Ascending aorta (tissue), 2 donors: ENCODE data around the gene SERINC5. TPM values are rescaled to one million over a fixed set of nuclear protein-coding genes. Genes with fewer than 3 reads are reported as not detected.
"Not testable (repeated sequence)": the region's sequence is repeated elsewhere in the genome, so short reads cannot be mapped to it uniquely, and the experiment has no call there.

ENCODE experiments used
- DNase-seq, 2 donors: peaks; one replicate each; pipeline ENCODE4 v3.0.0-alpha.2; 2019; ENCODE audit warnings: low spot score in 2 of 2
- H3K27ac ChIP-seq, 2 donors: fragments of 200-600 bp; sonication (generic); one replicate each; pipeline ENCODE4 v1.5.1; 2016 to 2017; ENCODE audit warnings: mild to moderate bottlenecking in 1 of 2
- H3K27me3 ChIP-seq: fragments of 200-600 bp; sonication (generic); one replicate; pipeline ENCODE4 v1.5.1; 2017
- H3K36me3 ChIP-seq, 2 donors: fragments of 200-600 bp; sonication (generic); one replicate each; pipeline ENCODE4 v1.5.1; 2016
- H3K4me1 ChIP-seq, 2 donors: fragments of 200-600 bp; sonication (generic); one replicate each; pipeline ENCODE4 v1.5.1; 2016 to 2017; ENCODE audit warnings: mild to moderate bottlenecking in 1 of 2
- H3K4me3 ChIP-seq, 2 donors: fragments of 200-600 bp; sonication (generic); one replicate each; pipeline ENCODE4 v1.5.1; 2016 to 2017; ENCODE audit warnings: mild to moderate bottlenecking in 1 of 2
- H3K9me3 ChIP-seq, 2 donors: fragments of 200-600 bp; sonication (generic); one replicate each; pipeline ENCODE4 v1.5.1; 2016
- CTCF ChIP-seq, 3 experiments: fragments of 200-600 bp in 2 of 3; fragments of 450-650 bp in 1 of 3; sonication (generic) in 2 of 3; IDR thresholded peaks; one replicate each; pipeline ENCODE4 v1.5.1; 2016 to 2019; ENCODE audit warnings: antibody characterized with exemption in 3 of 3, mild to moderate bottlenecking in 1 of 3, moderate library complexity in 1 of 3
- intact Hi-C: fragments of 100-400 bp; cut with DNase I; formaldehyde crosslinking; loops from one replicate; pipeline ENCODE4 v1.15.1; 2023
- total RNA-seq: library from RNA; depleted of rRNA; stranded (reverse); fragments of >200 nt; gene quantifications from one replicate; pipeline ENCODE4 v1.1.0, GENCODE V29; 2016

Gene SERINC5
- total RNA-seq, 1 donor from 2014 or later: 3.4 TPM

GRCh38 chr5:80116000-80116399 is 139.8 kb downstream of the SERINC5 start:
- no peak for TF ChIP-seq CTCF (IDR thresholded peaks at IDR 0.05)
- Histone ChIP-seq H3K36me3 (no peaks in the 10 kb centered on the region), H3K4me1 (no peaks in the 10 kb centered on the region), H3K27me3 (no peaks in the 10 kb centered on the region), H3K4me3 (no peak overlapping the region), H3K27ac (no peak overlapping the region), H3K9me3 (no peaks in the 10 kb centered on the region)
- DNase-seq: no peak
- intact Hi-C loops: no loop called here

DNA sequence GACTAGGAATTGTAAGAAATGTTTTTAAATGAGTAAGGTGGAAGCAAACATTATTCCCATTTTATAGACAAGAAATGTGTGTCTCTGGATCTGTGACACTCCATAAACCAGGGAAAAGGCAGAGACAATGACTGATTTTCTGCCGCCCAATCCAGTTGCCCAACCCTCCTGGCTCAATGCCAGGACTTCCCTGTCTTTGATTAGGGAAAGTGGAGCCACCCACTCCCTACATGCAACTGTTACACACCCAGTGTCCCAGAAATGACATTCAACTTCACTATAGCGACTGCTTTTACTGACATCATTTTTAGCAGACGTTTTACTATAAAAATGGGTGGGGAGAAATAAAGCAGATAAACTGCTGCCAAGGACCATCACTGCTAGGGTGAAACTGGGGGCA is 141.0 kb downstream of the SERINC5 start:
- H3K36me3 ChIP-seq: no peaks in the 10 kb centered on the region
- DNase-seq: no peak
- no peaks in the 10 kb centered on the region for H3K9me3 ChIP-seq
- H3K4me1 ChIP-seq: peaks cover 0 to 2% of the 10 kb centered on the region in 2 donors
- H3K27me3 ChIP-seq: no peaks in the 10 kb centered on the region
- intact Hi-C loops: no loop called here
- no peak for TF ChIP-seq CTCF (IDR thresholded peaks at IDR 0.05)
- H3K4me3 ChIP-seq: no peak overlapping the region
- H3K27ac ChIP-seq: no peak overlapping the region

- H3K27ac ChIP-seq, H3K4me3 ChIP-seq, H3K4me1 ChIP-seq, DNase-seq, H3K9me3 ChIP-seq, H3K36me3 ChIP-seq, H3K27me3 ChIP-seq, intact Hi-C loops: not testable (repeated sequence)
These were observed 144.4 kb downstream of the SERINC5 start for GRCh38 chr5:80111376-80111990.

DNA sequence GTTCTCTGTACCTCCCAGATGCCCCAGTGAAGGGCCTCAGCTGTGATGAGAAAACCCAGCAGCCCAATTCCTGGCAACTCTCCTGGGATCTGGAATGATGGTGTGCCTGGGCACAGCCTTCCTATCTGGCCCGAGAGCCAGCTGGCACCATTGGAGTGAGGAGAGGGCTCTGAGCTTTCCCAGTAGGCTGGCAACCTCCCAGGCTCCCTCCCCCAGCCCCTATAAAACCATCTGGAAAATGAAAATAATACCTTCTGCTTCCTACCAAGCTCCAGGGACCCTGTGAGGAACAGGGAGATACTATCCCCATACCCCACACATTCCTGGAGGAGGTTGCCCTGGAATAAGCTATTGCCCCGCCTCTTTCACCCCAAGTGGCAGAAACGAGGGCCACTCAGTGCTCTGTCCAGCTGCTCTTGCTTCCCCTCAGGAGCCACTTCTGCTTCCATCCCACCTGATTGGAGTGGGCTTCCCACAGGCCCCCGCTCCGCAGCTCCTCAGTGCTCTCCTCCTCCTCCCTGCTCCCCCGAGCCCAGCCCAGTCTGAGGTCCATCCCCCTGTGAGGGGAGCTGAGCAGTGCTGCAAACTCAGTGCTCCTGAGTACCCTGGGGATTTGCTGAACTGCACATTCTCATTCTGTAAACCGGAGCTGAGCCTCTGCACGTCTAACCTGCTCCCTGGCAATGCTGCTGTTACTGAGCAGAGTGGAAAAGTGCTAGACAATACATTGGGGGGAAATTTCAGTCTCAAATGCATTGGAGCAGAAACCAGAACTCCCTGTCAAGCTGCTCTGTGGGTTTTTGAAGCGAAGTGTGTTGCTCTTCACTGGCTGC is 146.0 kb downstream of the SERINC5 start:
- Histone ChIP-seq H3K27ac (no peak overlapping the region), H3K36me3 (no peaks in the 10 kb centered on the region), H3K9me3 (no peaks in the 10 kb centered on the region), H3K4me3 (no peak overlapping the region), H3K27me3 (no peaks in the 10 kb centered on the region), H3K4me1 (peaks cover 2 to 3% of the 10 kb centered on the region in 2 donors)
- TF ChIP-seq CTCF (IDR thresholded peaks at IDR 0.05): no peak
- intact Hi-C loops: no loop called here
- DNase-seq: peak in 1 of 2 donors; percentile 37

GRCh38 chr5:80106916-80107315 is 148.9 kb downstream of the SERINC5 start:
- Histone ChIP-seq H3K36me3 (no peaks in the 10 kb centered on the region), H3K4me3 (no peak overlapping the region), H3K4me1 (peaks cover 2 to 3% of the 10 kb centered on the region in 2 donors), H3K27me3 (no peaks in the 10 kb centered on the region), H3K9me3 (no peaks in the 10 kb centered on the region), H3K27ac (no peak overlapping the region)
- intact Hi-C loops: no loop called here
- no peak for TF ChIP-seq CTCF (IDR thresholded peaks at IDR 0.05)
- no peak for DNase-seq

GRCh38 chr5:80105698-80106439 is 150.0 kb downstream of the SERINC5 start:
- Histone ChIP-seq H3K36me3 (no peaks in the 10 kb centered on the region), H3K4me1 (peaks cover 2 to 3% of the 10 kb centered on the region in 2 donors), H3K4me3 (no peak overlapping the region), H3K27ac (no peak overlapping the region), H3K27me3 (no peaks in the 10 kb centered on the region), H3K9me3 (no peaks in the 10 kb centered on the region)
- peak in 1 of 2 donors; percentile 48 for DNase-seq
- intact Hi-C loops: no loop called here
- no peak for TF ChIP-seq CTCF (IDR thresholded peaks at IDR 0.05)
